GM19372 (cell line): Measurements from ENCODE around the gene PLCXD3.

ENCODE experiments used
- ATAC-seq: cut with Tn5 transposase; IDR thresholded peaks from one replicate; pipeline ENCODE4 v1.9.1; 2021; ENCODE audit warnings: mild to moderate bottlenecking, low read depth, moderate library complexity; ENCODE audit not compliant: unreplicated experiment

Gene PLCXD3

GRCh38 chr5:41416336-41416735 lies 94.1 kb downstream of the PLCXD3 start:
- ATAC-seq, result no peak

GRCh38 chr5:41415242-41415641 lies 95.2 kb downstream of the PLCXD3 start:
- no peak for ATAC-seq

GRCh38 chr5:41414598-41414997 lies 95.8 kb downstream of the PLCXD3 start:
- no peak for ATAC-seq

GRCh38 chr5:41413074-41413473 lies 97.3 kb downstream of the PLCXD3 start:
- ATAC-seq, result no peak

- no peak for ATAC-seq
Observed at GRCh38 chr5:41412496-41412895, 97.9 kb downstream of the PLCXD3 start.

- ATAC-seq, result no peak
Observed at GRCh38 chr5:41410737-41411136, 99.7 kb downstream of the PLCXD3 start.

- ATAC-seq, result no peak
Observed at GRCh38 chr5:41410307-41410706, 100.1 kb downstream of the PLCXD3 start.

GRCh38 chr5:41408676-41409443 lies 101.5 kb downstream of the PLCXD3 start:
- ATAC-seq, result no peak

- no peak for ATAC-seq
Observed at GRCh38 chr5:41406936-41407335, 103.5 kb downstream of the PLCXD3 start.

- no peak for ATAC-seq
Observed at GRCh38 chr5:41406424-41406823, 104.0 kb downstream of the PLCXD3 start.

- no peak for ATAC-seq
Observed at GRCh38 chr5:41404757-41405156, 105.6 kb downstream of the PLCXD3 start.

GRCh38 chr5:41403846-41404245 lies 106.6 kb downstream of the PLCXD3 start:
- no peak for ATAC-seq

- ATAC-seq, result no peak
Observed at GRCh38 chr5:41402845-41403244, 107.6 kb downstream of the PLCXD3 start.

GRCh38 chr5:41399839-41400238 lies 110.6 kb downstream of the PLCXD3 start:
- no peak for ATAC-seq

- ATAC-seq, result no peak
Observed at GRCh38 chr5:41392016-41392415, 118.4 kb downstream of the PLCXD3 start.

GRCh38 chr5:41374631-41375030 lies 135.8 kb downstream of the PLCXD3 start:
- no peak for ATAC-seq

GRCh38 chr5:41373230-41373629 lies 137.2 kb downstream of the PLCXD3 start:
- ATAC-seq, result no peak

GRCh38 chr5:41371738-41372137 lies 138.7 kb downstream of the PLCXD3 start:
- ATAC-seq, result no peak

- no peak for ATAC-seq
Observed at GRCh38 chr5:41370482-41370881, 139.9 kb downstream of the PLCXD3 start.

GRCh38 chr5:41369799-41370198 lies 140.6 kb downstream of the PLCXD3 start:
- ATAC-seq, result no peak

GRCh38 chr5:41368158-41368557 lies 142.2 kb downstream of the PLCXD3 start:
- ATAC-seq, result no peak

GRCh38 chr5:41365369-41365768 lies 145.0 kb downstream of the PLCXD3 start:
- ATAC-seq, result no peak

- ATAC-seq, result no peak
Observed at GRCh38 chr5:41364346-41364745, 146.1 kb downstream of the PLCXD3 start.
